Measurements from ENCODE around the gene SND1. TPM values are rescaled to one million over a fixed set of nuclear protein-coding genes. Genes with fewer than 3 reads are reported as not detected.

The SND1 gene
- total and polyA plus RNA-seq, 2 donors (not counting 3 experiments of a cell fraction or from before 2014, with no cell fraction given): 116 to 249 TPM

GRCh38 chr7:127895814-127896280 lies 243.9 kb downstream of the SND1 start:
- DNase-seq (ENCODE audit: low read depth, low spot score): no peak
- TF ChIP-seq MAX (IDR thresholded peaks at IDR 0.05; ENCODE audit: insufficient read depth, insufficient read length) (no peak), JUN (IDR thresholded peaks at IDR 0.05; ENCODE audit: borderline replicate concordance, insufficient read depth, insufficient read length, low read depth) (no peak), CTCF (IDR thresholded peaks at IDR 0.05; ENCODE audit: extremely low read depth in 1 of 2, insufficient read depth in 1 of 2, low read depth in 1 of 2, low read length in 2 of 2) (no peak), EZH2 (IDR thresholded peaks at IDR 0.05; ENCODE audit: borderline replicate concordance, low read depth, low read length, severe bottlenecking) (no peak), POLR2A (IDR thresholded peaks at IDR 0.05; ENCODE audit: low read depth, low read length) (no peak), FOS (IDR thresholded peaks at IDR 0.05; ENCODE audit: borderline replicate concordance, insufficient read depth, low read length) (no peak), MYC (IDR thresholded peaks at IDR 0.05; ENCODE audit: low read depth, low read length) (no peak), POLR2AphosphoS5 (IDR thresholded peaks at IDR 0.05; ENCODE audit: insufficient read depth, low read depth, low read length) (no peak), GATA2 (IDR thresholded peaks at IDR 0.05; ENCODE audit: insufficient read depth, insufficient read length, low read depth, low read length) (no peak)
- no peaks in the 10 kb centered on the region for H3K9me1 ChIP-seq (replicated peaks; ENCODE audit: control insufficient read depth, extremely low read depth, insufficient read depth, low read length)
- POLR2A ChIA-PET: interaction anchor here (0.9 kb wide), 1 partner anchor 18 kb away, joined by 3 read pairs; no protein-coding TSS in a partner anchor
- H3K79me2 ChIP-seq (ENCODE audit: control insufficient read depth, insufficient read depth, low read length): peaks cover 37% of the 10 kb centered on the region
- peaks cover 2% of the 10 kb centered on the region for H4K20me1 ChIP-seq (replicated peaks; ENCODE audit: control insufficient read depth, extremely low read depth, insufficient read depth, low read length)
- FAIRE-seq: no peak
- no peaks in the 10 kb centered on the region for H3K27me3 ChIP-seq (ENCODE audit: control insufficient read depth in 2 of 2, insufficient read depth in 2 of 2, low read length in 2 of 2)
- H3K4me1 ChIP-seq (ENCODE audit: control insufficient read depth, extremely low read depth, insufficient read depth, low read length): peaks cover 19% of the 10 kb centered on the region
- CTCF ChIA-PET: interaction anchor here (0.8 to 1.6 kb wide), 6 partner anchors 10 to 104 kb away, joined by 3 to 9 read pairs (median 3); no protein-coding TSS in a partner anchor
- no peak overlapping the region for H2AFZ ChIP-seq (ENCODE audit: low read depth, low read length)
- intact Hi-C loops (cut with micrococcal nuclease): no loop called here
- H3K9me3 ChIP-seq (replicated peaks; ENCODE audit: control insufficient read depth, insufficient read depth, low read length): no peaks in the 10 kb centered on the region
- no peak overlapping the region for H3K4me2 ChIP-seq (ENCODE audit: insufficient read depth, low read length)
- no peak overlapping the region for H3K9ac ChIP-seq (replicated peaks; ENCODE audit: extremely low read depth, insufficient read depth, low read length)
- H3K36me3 ChIP-seq (ENCODE audit: control insufficient read depth in 2 of 2, extremely low read depth in 1 of 2, insufficient read depth in 2 of 2, low read length in 2 of 2): peaks cover 0 to 3% of the 10 kb centered on the region in 2 experiments
- H3K27ac ChIP-seq (ENCODE audit: insufficient read depth, low read depth, low read length): no peak overlapping the region
- no peak overlapping the region for H3K4me3 ChIP-seq (replicated peaks in 1 of 3; ENCODE audit: insufficient read depth in 1 of 3, low read depth in 1 of 3, low read length in 3 of 3)
- dilution Hi-C loops (cut with MboI; ENCODE audit: extremely low pct_ligation_motif_present, low sequenced_read_pairs): no loop called here
- no TSS peak for BruUV-seq (replicated peaks)

All from endothelial cell of umbilical vein (primary cell).